ENCODE measurements around the gene PIP4K2C. TPM values are rescaled to one million over a fixed set of nuclear protein-coding genes. Genes with fewer than 3 reads are reported as not detected.

Gene PIP4K2C
- total and polyA plus RNA-seq, 2 experiments from 2014 or later, result 10.8 to 30.6 TPM

GRCh38 chr12:57541717-57542116 lies 49.3 kb upstream of the PIP4K2C start:
- no peak overlapping the region for H2AFZ ChIP-seq
- H3F3A ChIP-seq (replicated peaks; ENCODE audit: low read depth), result 0 out of 2 replicates have a peak, but pooled peaks cover 5% of the 10 kb centered on the region
- no peaks in the 10 kb centered on the region for H3K9me2 ChIP-seq (ENCODE audit: insufficient read depth)
- Mint-ChIP-seq H3K36me3 (ENCODE audit: low read depth) (peaks cover 16% of the 10 kb centered on the region), H3K9me3 (no peaks in the 10 kb centered on the region), H3K4me3 (no peak overlapping the region), H3K27ac (no peak overlapping the region), H3K27me3 (ENCODE audit: insufficient read depth, low read depth, poor library complexity) (peaks cover 1% of the 10 kb centered on the region), H3K4me1 (peaks cover 20% of the 10 kb centered on the region)
- peaks cover 7% of the 10 kb centered on the region; the same call in 1 of the 2 replicates for H3K4me1 ChIP-seq (ENCODE audit: insufficient read depth)
- H3K4me2 ChIP-seq, result no peak overlapping the region
- no peak overlapping the region for H3K27ac ChIP-seq (ENCODE audit: low read depth)
- H3K27me3 ChIP-seq (ENCODE audit: insufficient read depth), result no peaks in the 10 kb centered on the region
- peaks cover 24% of the 10 kb centered on the region for H3K79me2 ChIP-seq (replicated peaks; ENCODE audit: insufficient read depth)
- H3K4me3 ChIP-seq, result no peak overlapping the region
- DNase-seq (ENCODE audit: low spot score), result no peak
- peaks cover 6% of the 10 kb centered on the region; the same call in 1 of the 2 replicates for H3K36me3 ChIP-seq (ENCODE audit: insufficient read depth)
- peaks cover 20% of the 10 kb centered on the region; the same call in 1 of the 2 replicates for H4K20me1 ChIP-seq (replicated peaks; ENCODE audit: insufficient read depth)
- no peak for ATAC-seq
- TF ChIP-seq POLR2AphosphoS5 (IDR thresholded peaks at IDR 0.05; ENCODE audit: low read depth) (no peak), NANOG (IDR thresholded peaks at IDR 0.05; ENCODE audit: borderline replicate concordance) (no peak), ZNF114 (CRISPR knock-in tag; IDR thresholded peaks at IDR 0.05) (no peak), ZNF462 (CRISPR knock-in tag; IDR thresholded peaks at IDR 0.05) (no peak)

- H3K27ac Mint-ChIP-seq, result peak overlapping the region; percentile 23; the same call in 1 of the 2 replicates
- peaks cover 6% of the 10 kb centered on the region for H3K27me3 Mint-ChIP-seq (ENCODE audit: insufficient read depth, low read depth, poor library complexity)
- no peaks in the 10 kb centered on the region for H3K9me3 Mint-ChIP-seq
- TF ChIP-seq EZH2phosphoT487 (IDR thresholded peaks at IDR 0.05; ENCODE audit: unreplicated experiment) (no peak), REST (IDR thresholded peaks at IDR 0.05; ENCODE audit: unreplicated experiment) (no peak), NANOG (IDR thresholded peaks at IDR 0.05; ENCODE audit: borderline replicate concordance) (no peak), ZNF114 (CRISPR knock-in tag; IDR thresholded peaks at IDR 0.05) (no peak), JUNB (IDR thresholded peaks at IDR 0.05; ENCODE audit: unreplicated experiment) (no peak), EZH2 (IDR thresholded peaks at IDR 0.05; ENCODE audit: low read depth, unreplicated experiment) (no peak)
- TF ChIP-seq, protein P1, sequence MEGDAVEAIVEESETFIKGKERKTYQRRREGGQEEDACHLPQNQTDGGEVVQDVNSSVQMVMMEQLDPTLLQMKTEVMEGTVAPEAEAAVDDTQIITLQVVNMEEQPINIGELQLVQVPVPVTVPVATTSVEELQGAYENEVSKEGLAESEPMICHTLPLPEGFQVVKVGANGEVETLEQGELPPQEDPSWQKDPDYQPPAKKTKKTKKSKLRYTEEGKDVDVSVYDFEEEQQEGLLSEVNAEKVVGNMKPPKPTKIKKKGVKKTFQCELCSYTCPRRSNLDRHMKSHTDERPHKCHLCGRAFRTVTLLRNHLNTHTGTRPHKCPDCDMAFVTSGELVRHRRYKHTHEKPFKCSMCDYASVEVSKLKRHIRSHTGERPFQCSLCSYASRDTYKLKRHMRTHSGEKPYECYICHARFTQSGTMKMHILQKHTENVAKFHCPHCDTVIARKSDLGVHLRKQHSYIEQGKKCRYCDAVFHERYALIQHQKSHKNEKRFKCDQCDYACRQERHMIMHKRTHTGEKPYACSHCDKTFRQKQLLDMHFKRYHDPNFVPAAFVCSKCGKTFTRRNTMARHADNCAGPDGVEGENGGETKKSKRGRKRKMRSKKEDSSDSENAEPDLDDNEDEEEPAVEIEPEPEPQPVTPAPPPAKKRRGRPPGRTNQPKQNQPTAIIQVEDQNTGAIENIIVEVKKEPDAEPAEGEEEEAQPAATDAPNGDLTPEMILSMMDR (conservative IDR thresholded peaks at IDR 0.05; ENCODE audit: low read depth in 2 of 2), result no peak
These were observed 47.4 kb upstream of the PIP4K2C start for GRCh38 chr12:57543581-57543980.

More at GRCh38 chr12:57543581-57543980, 47.4 kb upstream of the PIP4K2C start:
- Histone ChIP-seq H3K27me3 (ENCODE audit: insufficient read depth) (peaks cover 9% of the 10 kb centered on the region), H4K20me1 (replicated peaks; ENCODE audit: insufficient read depth) (peaks cover 16% of the 10 kb centered on the region; the same call in 1 of the 2 replicates), H3K4me3 (no peak overlapping the region), H2AFZ (no peak overlapping the region), H3K36me3 (ENCODE audit: insufficient read depth) (peaks cover 6% of the 10 kb centered on the region; the same call in 1 of the 2 replicates), H3K4me2 (no peak overlapping the region), H3K9me2 (ENCODE audit: insufficient read depth) (no peaks in the 10 kb centered on the region), H3K27ac (ENCODE audit: low read depth) (no peak overlapping the region), H3K79me2 (replicated peaks; ENCODE audit: insufficient read depth) (peaks cover 25% of the 10 kb centered on the region), H3K4me1 (ENCODE audit: insufficient read depth) (peaks cover 7% of the 10 kb centered on the region; the same call in 1 of the 2 replicates), H3F3A (replicated peaks; ENCODE audit: low read depth) (peaks cover 6% of the 10 kb centered on the region; the same call in 1 of the 2 replicates)
- Mint-ChIP-seq H3K4me1 (peaks cover 20% of the 10 kb centered on the region), H3K36me3 (ENCODE audit: low read depth) (peaks cover 12% of the 10 kb centered on the region), H3K4me3 (no peak overlapping the region; the same call in 2 of the 3 replicates)
- DNase-seq (ENCODE audit: low spot score) (no peak), ATAC-seq (no peak)
